ENCODE measurements around the gene UBASH3A.
"Not testable (repeated sequence)": the region's sequence is repeated elsewhere in the genome, so short reads cannot be mapped to it uniquely, and the experiment has no call there.

UBASH3A gene

DNA sequence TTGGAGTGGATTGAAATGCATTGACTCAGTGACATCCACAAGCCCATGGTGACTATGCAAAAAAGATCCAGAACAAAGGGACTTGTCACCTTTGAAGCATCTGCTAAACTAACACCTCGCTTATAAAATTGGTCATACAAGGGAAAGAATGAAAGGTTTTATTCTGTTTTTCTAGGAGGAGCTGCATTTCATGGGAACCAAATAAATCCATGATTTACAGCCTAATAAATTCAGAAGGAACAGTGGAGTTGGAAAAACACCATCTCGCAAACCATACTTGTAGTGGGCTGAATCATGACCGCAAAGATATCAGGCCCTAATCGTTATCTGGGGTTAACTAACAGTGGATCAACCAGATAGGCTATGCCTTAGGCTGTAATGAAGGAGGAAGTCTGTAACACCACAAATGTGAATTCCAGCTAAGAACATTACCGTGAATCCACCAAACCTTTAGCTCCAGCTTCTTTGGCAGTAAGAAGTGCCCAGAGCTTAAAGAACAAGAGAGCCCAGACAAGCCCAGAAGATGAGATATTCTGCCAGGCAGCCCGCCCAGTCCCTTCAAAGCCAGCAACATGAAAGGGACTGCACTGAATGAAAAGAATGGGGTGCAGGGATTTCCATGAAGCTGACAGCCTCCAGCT, 64.9 kb downstream of the UBASH3A start:
- no peak for DNase-seq (ENCODE audit: low spot score)

DNA sequence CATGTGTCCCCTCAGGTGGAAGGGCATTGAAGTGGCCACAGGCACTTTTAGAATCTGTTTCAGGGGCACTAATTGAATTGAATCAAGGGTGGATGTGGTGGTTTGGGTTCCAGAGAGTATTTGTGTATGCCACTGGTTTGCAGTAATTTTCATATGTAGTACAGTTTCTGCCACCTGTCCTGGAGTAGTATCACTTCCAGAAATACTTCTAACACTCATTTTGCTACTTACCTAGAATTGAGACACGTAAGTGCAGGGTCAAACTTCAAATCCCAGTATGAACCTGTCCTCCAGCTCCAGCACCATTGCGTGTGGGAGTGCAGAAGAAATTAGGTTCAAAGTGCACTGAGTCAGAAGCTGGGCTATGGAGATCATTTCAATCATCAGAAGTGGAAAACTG, 65.6 kb downstream of the UBASH3A start:
- no peak for DNase-seq (ENCODE audit: low spot score)

DNA sequence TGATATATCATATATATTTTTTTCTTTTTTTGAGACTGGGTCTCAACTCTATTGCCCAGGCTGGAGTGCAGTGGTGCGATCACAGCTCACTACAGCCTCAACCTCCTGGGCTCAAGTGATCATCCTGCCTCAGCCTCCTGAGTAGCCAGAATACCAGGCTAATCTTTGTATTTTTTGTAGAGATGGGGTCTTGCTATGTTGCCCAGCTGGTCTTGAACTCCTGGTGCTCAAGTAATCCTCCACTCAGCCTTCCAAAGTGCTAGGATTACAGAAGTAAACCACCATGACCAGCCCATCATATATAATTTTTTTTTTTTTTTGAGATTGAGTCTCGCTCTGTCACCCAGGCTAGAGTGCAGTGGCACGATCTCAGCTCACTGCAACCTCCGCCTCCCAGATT, 66.0 kb downstream of the UBASH3A start:
- not testable (repeated sequence) for DNase-seq (ENCODE audit: low spot score)

DNA sequence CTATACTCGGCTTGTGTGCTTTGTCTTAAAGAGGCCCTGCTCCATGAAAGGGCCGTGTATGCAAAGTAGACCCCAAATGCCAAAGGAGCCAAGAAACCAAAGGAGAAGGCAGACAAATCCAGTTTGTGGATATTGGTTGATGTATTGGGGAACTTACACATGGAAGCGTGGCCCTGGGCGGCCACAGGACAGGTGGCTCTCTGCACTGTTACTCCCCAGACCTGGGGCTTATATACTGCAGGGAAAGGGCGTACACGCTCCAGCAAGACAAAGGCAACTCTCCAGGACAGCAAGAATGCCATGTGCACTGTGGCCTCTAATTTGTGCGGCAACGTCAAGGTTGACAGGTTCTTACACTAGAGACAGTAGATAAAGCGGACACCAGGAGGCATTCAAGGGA, 67.5 kb downstream of the UBASH3A start:
- no peak for DNase-seq (ENCODE audit: low spot score)

DNA sequence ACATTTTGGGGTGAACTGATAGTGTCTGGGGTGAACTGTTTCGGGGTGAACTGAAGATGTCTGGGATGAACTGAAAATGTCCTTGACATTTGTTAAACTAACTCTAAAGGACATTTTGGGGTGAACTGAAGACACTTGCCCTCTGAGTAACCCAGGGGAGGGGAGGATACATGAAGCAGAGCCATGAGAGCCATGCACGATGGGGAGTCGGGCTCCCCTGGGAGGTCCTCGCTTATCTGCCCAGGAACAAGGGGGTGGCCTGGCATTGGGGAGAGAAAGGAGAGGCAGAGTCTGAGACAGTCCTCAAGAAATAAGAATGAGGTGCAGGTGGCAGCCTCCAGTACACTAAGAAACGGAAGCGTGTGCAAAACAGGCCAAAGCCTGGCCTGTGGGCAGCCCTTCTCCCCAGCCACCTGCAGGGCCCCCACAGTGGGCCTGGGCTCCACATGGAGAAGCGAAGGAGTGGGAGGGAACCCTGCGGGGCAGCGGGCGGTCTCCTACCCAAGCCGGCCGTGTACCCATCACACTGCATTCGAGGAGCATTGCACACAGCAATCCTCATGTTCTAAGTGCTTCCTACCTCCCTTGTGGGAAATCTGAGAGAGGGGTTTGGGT, 68.1 kb downstream of the UBASH3A start:
- DNase-seq (ENCODE audit: low spot score) = no peak

DNA sequence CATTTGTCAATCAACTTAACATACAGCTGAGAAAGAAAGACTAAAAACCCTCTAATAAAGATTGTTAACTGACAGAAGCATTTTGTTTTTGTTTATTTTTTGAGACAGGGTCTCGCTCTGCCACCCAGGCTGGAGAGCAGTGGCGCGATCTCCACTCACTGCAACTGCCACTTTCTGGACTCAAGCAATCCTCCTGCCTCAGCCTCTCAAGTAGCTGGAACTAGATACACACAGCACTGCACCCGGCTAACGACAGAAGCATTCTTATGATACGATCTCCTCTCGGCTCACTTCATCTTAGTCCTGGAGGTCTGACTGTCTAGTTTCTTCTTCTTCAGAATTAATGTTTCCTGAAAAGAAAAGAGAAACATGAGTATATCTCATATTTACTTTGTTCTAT, 68.8 kb downstream of the UBASH3A start:
- no peak for DNase-seq (ENCODE audit: low spot score)

DNA sequence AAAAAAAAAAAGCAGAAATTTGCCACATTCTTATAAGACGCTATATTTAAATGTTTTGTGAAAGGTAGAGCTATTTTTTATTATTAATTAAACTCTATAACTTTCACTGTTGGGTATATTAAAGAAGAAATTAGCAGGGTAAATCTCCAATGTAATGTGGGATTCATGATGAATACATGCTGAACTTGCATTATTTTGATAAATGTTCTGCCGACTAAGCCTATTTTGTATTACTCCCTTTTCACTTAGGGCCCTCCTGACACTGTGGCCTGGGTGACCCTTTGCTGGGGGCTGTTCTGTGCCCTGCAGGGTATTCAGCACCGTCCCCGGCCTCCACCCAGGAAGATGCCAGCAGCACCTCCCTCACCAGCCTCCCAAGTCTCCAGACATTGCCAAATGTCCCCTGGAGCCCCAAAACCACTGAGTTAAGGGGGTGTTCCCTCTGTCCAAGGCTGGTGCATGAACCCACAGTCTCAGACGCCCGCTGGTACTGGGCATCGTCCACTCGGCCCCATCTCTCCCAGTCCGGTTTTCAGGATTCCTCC, 69.9 kb downstream of the UBASH3A start:
- no peak for DNase-seq (ENCODE audit: low spot score)

DNA sequence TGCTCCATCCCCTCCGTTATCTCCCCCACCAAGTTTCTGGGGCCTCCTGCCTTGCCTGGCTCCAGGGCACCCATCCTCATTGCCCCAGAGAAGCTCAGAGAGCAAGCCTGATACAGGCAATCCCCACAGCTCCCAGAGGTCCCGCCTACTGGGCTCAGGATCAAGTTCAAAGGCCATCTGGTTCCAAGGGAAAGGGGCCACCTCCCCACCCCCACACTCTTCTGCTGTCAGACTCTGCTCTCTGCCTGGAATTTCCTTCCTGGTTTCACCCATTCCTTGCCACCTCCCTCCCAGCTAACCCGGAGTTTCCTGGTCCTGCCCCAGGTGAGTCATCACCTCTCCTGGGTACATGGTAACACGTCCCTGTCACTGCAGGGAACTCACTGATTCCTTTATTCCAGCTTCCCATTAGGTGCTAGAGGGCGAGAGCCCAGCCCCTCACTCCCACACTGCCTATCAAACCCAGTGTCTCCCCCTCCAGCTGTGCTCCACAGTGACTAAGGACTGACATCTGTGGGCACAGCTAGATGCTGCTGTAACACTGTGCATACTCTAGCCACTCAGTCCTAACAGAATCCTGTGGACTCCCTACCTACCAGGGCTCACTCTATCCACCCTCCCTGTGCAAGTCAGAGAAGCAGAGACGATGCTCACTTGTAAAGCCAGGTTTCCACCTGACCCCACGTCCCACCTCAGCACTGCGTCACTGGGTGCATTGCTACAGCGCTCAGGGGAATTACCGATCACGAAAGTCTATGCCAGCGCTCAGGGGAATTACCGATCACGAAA, 70.5 kb downstream of the UBASH3A start:
- DNase-seq (ENCODE audit: low spot score) = peak; percentile 53

DNA sequence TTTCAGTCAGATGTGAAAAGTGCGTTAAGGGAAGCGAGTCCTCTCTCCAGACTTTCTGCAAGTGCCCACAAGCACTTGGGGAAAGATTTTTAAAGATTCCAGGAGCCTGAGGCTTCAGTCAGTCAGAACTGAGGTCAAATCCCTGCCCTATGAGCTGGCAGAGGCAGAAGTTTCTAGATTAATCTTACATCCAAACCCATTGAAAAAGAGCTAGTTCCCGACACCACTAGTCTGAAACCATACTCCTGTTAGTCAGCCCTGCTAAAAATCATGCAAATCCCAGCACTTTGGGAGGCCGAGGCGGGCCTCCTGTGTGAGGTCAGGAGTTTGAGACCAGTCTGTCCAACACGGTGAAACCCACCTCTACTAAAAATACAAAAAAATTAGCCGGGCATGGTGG, 71.3 kb downstream of the UBASH3A start:
- DNase-seq (ENCODE audit: low spot score) = no peak

DNA sequence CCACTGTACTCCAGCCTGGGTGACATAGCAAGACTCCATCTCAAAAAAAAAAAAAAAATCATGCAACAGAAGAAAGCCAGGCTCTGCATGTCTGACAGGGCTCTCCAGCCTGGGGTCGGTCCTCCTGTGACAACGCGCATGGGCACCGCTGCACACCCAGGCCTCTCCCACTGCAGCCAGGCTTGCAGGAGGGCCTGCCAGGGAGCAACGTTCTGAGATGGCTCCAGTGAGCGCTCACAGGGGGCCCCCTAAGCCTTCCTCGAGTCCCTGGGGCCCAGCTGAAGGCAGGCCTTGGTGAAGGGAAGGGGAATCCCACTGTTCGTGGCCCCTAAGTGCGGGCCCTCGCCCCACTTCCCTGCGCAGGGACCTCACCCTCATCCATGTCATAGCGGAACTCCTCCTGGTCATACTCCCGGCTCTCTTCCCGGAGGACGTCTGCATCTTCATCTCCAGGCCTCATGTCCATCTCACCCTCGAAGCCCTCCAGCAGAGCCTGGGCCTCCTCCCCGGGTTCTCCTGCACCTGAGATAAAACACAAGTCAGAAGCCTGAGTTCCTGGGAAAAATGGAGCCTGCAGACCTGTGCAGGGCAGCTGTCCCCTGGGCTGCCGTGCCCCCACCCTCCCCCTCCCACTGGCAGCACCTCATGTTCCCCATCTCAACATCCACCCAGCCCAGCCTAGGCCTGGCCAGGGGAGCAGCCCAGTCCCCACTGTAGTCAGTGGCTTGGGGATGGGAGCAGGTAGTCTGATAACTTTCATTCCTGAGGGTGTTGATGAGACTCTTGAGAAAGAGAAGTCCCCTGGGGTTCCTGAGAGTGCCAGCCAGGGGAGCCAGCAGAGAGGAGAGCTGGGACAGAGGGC, 72.1 kb downstream of the UBASH3A start:
- no peak for DNase-seq (ENCODE audit: low spot score)

DNA sequence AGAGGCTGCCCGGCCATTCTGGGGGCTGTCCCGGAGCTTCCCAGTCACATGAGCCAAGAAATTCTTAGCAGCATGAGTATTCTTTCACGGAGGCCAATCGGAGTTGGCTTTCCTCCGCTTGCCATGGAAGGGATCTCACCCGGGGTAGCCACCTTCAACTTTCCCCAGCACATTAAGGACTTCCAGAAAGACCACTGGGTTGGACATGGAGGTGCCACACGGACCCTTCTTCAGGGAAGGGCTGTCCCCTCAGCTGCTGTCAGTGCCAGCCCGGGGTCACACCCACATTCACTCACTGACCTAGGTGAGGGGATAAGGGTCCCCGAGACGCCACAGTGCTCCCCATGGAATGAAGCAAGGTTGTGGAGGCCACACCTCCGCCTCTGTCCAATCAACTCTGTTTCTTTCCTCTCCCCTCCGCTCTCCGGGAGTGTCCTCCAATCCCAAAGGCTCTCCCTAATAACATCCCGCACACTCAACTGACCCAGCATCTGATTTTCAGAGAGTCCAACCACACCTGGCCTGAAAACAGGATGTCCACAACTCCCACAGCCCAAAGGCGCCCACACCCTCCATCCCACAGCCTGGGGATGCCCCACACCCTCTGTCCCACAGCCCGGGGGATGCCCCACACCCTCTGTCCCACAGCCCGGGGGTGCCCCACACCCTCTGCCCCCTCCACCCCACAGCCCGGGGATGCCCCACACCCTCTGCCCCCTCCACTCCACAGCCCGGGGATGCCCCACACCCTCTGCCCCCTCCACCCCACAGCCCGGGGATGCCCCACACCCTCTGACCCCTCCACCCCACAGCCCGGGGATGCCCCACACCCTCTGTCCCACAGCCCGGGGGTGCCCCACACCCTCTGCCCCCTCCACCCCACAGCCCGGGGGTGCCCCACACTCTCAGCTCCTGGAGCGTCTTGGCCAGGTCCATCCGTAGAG, 73.0 kb downstream of the UBASH3A start:
- no peak for DNase-seq (ENCODE audit: low spot score)

DNA sequence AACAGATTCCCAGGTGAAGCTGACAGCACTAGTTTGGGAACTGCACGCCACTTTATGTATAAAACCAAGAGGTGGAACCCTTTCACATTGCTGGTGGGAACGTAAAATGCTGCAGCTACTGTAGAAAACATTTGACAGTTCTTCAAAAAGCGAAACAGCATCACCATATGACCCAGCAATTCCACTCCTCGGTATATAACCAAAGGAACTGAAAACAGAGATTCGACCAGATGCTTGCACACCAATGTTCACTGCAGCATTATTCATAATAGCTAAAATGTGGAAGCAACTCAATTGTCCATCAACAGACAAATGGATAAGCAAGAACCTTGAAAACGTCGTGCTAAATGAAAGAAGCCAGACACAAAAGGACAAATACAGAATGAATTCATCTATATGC, 74.8 kb downstream of the UBASH3A start:
- DNase-seq (ENCODE audit: low spot score) = no peak

DNA sequence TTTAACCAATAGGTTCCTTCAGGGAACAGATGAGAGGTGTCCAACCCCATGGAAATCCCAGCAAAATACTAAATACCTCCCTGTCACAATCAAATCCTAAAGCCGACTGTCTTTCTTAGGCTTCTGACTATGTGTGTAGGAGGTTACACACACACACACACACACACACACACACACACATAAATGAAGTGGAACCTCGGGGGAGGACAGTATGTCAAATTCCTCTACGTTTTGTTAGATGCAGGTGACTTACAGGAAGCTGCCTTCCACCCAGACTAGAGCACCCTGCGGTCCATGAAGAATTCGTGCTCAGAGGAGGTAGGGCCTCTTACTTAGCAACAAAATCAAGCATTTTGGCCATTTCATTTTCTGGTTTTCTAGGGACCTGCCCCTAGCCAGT, 75.9 kb downstream of the UBASH3A start:
- DNase-seq (ENCODE audit: low spot score) = no peak

DNA sequence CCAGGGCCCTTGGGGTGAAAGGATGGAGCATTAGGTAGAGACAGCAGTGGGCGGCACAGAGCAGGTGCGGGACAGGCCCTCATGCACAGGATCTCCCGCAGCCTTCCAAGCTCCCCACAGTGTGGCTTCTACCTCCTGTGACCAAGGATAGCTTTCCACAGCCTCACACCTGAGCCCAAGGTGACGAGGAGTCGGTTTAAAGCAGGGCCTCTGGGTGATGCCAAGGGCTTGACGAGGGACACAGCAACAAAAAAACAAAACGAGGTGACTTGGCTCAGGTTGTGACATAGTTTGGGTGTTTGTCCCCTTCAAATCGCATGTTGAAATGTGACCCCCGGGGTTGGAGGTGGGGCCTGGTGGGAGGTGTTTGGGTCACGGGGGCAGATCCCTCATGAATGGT, 77.0 kb downstream of the UBASH3A start:
- no peak for DNase-seq (ENCODE audit: low spot score)

DNA sequence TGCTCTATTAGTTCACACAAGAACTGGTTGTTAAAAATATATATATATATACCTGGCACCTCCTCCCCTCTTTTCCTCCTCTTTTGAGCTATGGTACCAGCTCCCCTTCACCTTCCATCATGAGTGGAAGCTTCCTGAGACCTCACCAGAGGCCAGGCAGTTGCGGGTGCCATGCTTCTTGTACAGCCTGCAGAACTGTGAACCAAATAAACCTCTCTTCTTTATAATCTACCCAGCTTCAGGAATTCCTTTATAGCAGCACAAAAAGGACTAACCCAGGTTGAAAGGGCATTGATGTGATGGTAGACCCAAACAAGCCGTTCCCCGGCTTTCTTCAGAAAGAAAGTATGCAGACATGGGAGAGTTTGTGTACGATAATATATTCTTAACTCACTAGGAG, 77.5 kb downstream of the UBASH3A start:
- DNase-seq (ENCODE audit: low spot score) = no peak

DNA sequence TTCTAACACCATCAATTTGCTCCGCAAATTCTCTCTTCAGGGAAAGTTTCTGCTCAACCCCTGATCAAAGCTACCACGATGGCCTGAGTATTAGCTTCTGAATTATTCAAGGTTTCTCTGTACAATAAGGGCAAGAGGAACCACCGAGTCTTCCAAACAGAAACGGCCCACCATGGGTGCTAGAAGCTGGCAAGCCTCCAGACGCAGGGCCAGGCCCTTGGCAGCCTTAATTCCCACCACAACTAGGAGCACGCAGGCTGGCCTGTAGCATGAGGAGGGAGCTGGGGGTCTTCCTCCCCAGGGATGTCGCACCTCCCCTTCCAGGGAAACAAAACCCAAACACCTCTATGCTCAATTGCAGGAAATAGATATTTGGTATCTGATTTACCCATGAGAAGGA, 81.3 kb downstream of the UBASH3A start:
- no peak for DNase-seq (ENCODE audit: low spot score)

DNA sequence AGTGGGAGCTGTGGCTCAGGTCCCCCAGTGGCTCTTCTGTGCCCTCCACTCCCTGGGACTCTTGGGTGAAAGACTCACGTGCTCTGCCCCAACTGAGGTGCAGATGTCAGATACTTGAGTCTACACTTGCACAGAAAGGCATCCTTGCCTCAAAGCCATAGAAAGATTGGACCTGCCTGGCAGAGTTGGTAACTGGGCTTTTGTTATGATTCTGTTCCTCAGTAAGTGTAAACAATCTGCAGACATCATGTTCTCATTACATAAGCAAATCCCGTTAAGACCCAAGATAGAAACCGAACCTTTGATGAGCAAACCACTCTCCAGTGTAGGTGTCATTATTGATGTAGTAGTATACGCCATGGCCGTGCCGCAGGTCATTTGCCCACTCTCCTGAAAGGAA, 82.4 kb downstream of the UBASH3A start:
- no peak for DNase-seq (ENCODE audit: low spot score)

DNA sequence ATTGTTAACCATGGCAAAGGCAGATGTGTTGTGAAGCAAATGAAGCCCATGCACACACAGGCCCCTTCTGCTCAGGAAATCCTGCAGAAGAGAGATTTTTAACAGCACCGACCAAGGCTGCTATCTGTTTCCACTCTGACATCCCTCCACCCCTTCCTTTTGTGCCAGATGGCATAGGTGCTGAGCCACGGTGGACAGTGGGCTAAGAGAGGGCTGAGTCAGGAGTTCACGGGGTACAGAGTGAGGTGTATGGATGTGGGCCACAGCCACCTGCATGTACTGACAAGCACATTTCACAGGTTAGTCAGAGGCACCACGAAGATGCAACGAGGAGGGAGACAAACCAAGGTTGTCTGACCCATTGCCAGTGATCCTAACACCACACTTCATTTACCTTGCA, 82.8 kb downstream of the UBASH3A start:
- no peak for DNase-seq (ENCODE audit: low spot score)

DNA sequence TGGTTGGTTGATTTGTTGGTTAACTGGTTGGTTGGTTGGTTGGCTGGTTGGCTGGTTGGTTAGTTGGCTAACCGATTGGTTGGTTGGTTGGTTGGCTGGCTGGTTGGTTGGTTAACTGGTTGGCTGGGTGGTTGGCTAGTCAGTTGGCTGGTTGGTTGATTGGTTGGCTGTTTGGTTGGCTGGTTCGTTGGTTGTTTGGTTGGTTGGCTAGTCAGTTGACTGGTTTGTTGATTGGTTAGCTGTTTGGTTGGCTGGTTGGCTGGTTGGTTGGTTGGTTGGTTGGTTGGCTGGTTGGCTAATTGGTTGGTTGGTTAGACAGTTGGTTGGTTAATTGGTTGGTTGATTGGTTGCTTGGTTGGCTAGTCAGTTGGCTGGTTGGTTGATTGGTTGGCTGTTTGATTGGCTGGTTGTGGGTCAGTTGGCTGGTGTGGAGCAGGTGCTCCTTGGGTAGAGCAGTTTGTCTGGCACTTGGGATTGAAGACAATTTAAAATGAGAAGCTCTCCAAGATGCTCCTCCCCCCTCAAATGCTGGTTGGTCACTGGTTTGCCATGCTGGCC, 85.4 kb downstream of the UBASH3A start:
- no peak for DNase-seq (ENCODE audit: low spot score)

DNA sequence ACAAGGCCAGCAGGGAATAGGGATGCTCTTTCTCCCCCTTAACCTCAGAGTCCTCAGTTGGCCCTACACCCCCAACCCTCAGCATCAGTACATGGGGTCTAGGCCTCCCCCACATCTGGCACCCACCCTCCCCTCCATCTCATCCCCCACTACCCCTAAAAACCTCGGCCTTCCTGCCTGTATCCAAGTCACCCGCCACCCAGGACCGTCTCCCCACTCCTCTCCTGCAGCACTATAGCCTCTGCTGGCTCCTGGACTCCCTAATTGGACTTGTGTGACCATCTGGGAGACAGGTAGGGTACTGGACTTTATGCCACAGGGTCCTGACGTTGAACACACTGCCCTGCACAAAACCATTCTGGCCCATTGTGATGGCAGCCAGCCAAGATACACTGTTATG, 86.3 kb downstream of the UBASH3A start:
- DNase-seq (ENCODE audit: low spot score) = no peak

DNA sequence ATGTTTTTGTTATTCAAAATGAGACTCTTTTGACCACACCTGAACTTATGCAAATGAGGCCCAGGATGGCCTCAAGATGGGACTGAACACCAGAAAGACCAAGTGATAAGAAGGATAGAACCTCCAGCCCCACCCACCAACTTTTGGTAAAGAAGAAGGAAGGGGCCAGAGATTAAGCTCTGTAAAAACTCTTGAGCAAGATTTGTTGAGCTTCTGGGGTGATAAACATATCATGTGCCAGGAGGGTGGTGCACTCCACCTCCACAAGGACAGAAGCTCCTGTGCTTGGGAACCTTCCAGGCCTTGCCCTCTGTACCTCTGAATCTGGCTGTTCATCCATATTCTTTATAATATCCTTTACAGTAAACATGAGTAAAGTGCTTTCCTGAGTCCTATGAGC, 87.0 kb downstream of the UBASH3A start:
- DNase-seq (ENCODE audit: low spot score) = no peak
